Heart right ventricle (tissue), 16 donors: ENCODE results near the gene CMTM1. TPM values are rescaled to one million over a fixed set of nuclear protein-coding genes. Genes with fewer than 3 reads are reported as not detected.

Source experiments
- ATAC-seq, 8 donors: fragments of 200-7000 bp; cut with Tn5 transposase; one replicate each; pipeline ENCODE4 v1.9.1; 2020; ENCODE audit warnings: mild to moderate bottlenecking in 8 of 8, moderate library complexity in 8 of 8, moderate number of reproducible peaks in 1 of 8
- DNase-seq, 2 donors: peaks; one replicate each; pipeline ENCODE4 v3.0.0-alpha.2; 2020
- H3K27ac ChIP-seq, 10 donors: fragments of 200-600 bp; sonication (generic) in 2 of 10; one replicate each; pipeline versions ENCODE4 v1.5.0 to v1.8.0; 2020 to 2022; ENCODE audit warnings: mild to moderate bottlenecking in 3 of 10
- H3K27me3 ChIP-seq, 7 donors: fragments of 200-600 bp; one replicate each; pipeline ENCODE4 v1.8.0; 2021 to 2022; ENCODE audit warnings: mild to moderate bottlenecking in 2 of 7
- H3K36me3 ChIP-seq, 9 donors: fragments of 200-600 bp; sonication (generic) in 1 of 9; one replicate each; pipeline versions ENCODE4 v1.5.0 to v1.8.0; 2020 to 2022; ENCODE audit warnings: mild to moderate bottlenecking in 2 of 9
- H3K4me1 ChIP-seq, 9 donors: fragments of 200-600 bp; sonication (generic) in 1 of 9; one replicate each; pipeline versions ENCODE4 v1.5.0 to v1.8.0; 2020 to 2022; ENCODE audit warnings: mild to moderate bottlenecking in 4 of 9
- H3K4me3 ChIP-seq, 10 donors: fragments of 200-600 bp; sonication (generic) in 2 of 10; one replicate each; pipeline versions ENCODE4 v1.5.0 to v1.8.0; 2020 to 2022; ENCODE audit warnings: mild to moderate bottlenecking in 7 of 10, moderate library complexity in 2 of 10
- H3K9me3 ChIP-seq, 11 donors: fragments of 200-600 bp in 10 of 11; sonication (generic) in 2 of 11; one replicate each; pipeline versions ENCODE4 v1.5.0 to v1.8.0; 2013 to 2022; ENCODE audit warnings: mild to moderate bottlenecking in 2 of 11, control low read depth in 1 of 11, moderate library complexity in 1 of 11
- CTCF ChIP-seq, 9 donors: fragments of 200-600 bp; sonication (generic) in 2 of 9; IDR thresholded peaks; one replicate each; pipeline versions ENCODE4 v1.5.0 to v1.8.0; 2021 to 2022; ENCODE audit warnings: antibody characterized with exemption in 9 of 9, mild to moderate bottlenecking in 5 of 9, moderate library complexity in 1 of 9
- WGBS, 2 donors: extraction: QIAGEN DNeasy Blood & Tissue Kit; methylation state at CpG; one replicate each; pipeline ENCODE4 v1.1.7; 2013; ENCODE audit warnings: inconsistent platforms in 1 of 2; 5-methylcytosine and 5-hydroxymethylcytosine counted together
- intact Hi-C, 10 donors: fragments of 100-400 bp; cut with DNase I; formaldehyde crosslinking; loops; one replicate each; pipeline versions ENCODE4 v1.11.1 to v1.14.2; 2022
- polyA plus RNA-seq, 2 donors: library from polyadenylated mRNA; stranded (reverse); fragments of 200-250 nt; gene quantifications; one replicate each; pipeline ENCODE4 v1.2.3, GENCODE V29; 2013
- total RNA-seq, 10 donors: library from RNA; stranded (reverse); fragmentation: NEBNext Ultra II Directional in 3 of 10; extraction: Animal tissue kit (Norgen Biotek cat#: 25700) in 3 of 10; gene quantifications; one replicate each; pipeline versions ENCODE4 v1.2.1 to v1.2.4, GENCODE V29; 2021 to 2023
- donor health status: Arrhythmogenic right ventricular cardiomyopathy.
- donor health status: ischemic (EF 13 %, LVEDD 7.1; RV severe dilation, severe dysfunction).
- donor health status: healthy with polysubstance abuse.
- donor health status: DM: no; HTN: yes; CAD: no.
- donor health status: DM: no; HTN: no; CAD: no.
- donor health status: ischemic (EF 25% LVEDD 6.9; RV normal size, moderate dysfunction).
- donor health status: ischemic (EF 25% LVEDD 5.7; RV mildly dilated, moderate dysfunction).
- donor health status: healthy.
- donor health status: DM: yes; HTN: yes; CAD: no.
- donor health status: Ischemic cardiomyopathy.
- donor health status: ischemic (EF 35%, LVEDD 5.7; RV mildly dilated, moderate dysfunction).
- donor health status: nonischemic (EF 11% LVEDD 7.7; RV severe dilation, severe dysfunction).
- donor health status: DM: yes; HTN: yes; CAD: no.
- donor health status: PGD.
- donor health status: ischemic (EF 29% LVEDD 5.4; RV normal size, mild dysfunction).
- donor health status: nonischemic (EF 23%, LVEDD 6.1; RV moderate dilation, normal function).

Gene CMTM1
- total and polyA plus RNA-seq, 12 donors, result 0.19 to 2.1 (median 0.95) TPM; not detected in 1

DNA sequence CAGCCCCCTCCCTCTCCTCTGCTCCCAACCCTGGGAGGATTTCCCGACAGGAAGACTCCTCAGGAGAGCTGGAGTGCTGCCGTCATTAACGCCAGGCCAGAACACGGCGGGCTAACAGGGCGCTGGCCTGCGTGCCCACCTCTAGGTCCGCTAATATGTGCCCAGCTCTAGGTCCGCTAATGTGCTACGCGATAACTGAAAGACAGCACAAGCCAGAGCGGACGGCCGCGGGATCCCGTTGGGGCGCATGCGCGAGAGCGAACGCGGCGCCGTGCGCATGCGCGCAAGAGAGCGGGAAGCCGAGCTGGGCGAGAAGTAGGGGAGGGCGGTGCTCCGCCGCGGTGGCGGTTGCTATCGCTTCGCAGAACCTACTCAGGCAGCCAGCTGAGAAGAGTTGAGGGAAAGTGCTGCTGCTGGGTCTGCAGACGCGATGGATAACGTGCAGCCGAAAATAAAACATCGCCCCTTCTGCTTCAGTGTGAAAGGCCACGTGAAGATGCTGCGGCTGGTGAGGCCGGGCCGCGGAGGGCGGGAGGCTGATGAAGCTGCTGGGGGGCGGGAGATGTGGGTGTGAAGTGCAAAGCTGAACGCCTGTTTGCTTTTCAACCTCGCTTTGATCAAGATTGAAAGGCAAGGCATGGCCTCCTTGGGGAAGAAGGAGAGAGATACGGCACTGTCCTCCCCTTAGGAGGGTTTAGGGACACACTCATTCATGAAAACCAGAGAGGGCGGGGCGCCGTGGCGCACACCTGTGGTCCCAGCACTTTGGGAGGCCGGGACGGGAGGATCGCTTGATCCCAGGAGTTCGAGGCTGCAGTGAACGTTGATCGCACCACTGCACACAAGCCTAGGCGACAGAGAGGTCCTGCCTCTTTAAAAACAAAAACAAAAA is 13.7 kb upstream of the CMTM1 start, which contains the start of gene CKLF:
CKLF (plus strand) TSS at position 291 of the 892 bp plus-strand sequence; CDS start at position 431, 140 bp downstream.
- DNase-seq (peak; percentile 88 to 92), ATAC-seq (peak; percentile 85 to 95 (median 89))
- peaks cover 5 to 77% (median 57%) of the 10 kb centered on the region in 9 donors for H3K4me1 ChIP-seq
- intact Hi-C loops, result loop anchor here in 6 of 10 donors (2.0 to 10.0 kb wide), 5 partner anchors 35 to 68 kb away; partner anchors contain the start of gene CMTM3 (in 1 of the 6)
- 6 to 9% methylated on average over 63 of the region's 63 CpGs for WGBS, 2 donors
- TF ChIP-seq CTCF (IDR thresholded peaks at IDR 0.05), result no peak
- H3K9me3 ChIP-seq, result no peaks in the 10 kb centered on the region
- peak within 1 kb of the TSS; percentile 33 to 89 (median 60) for H3K4me3 ChIP-seq
- H3K27ac ChIP-seq, result peak within 1 kb of the TSS; percentile 89 to 100 (median 96)
- H3K36me3 ChIP-seq, result peaks cover 0 to 12% (median 0%) of the 10 kb centered on the region in 9 donors
- H3K27me3 ChIP-seq, result no peaks in the 10 kb centered on the region

DNA sequence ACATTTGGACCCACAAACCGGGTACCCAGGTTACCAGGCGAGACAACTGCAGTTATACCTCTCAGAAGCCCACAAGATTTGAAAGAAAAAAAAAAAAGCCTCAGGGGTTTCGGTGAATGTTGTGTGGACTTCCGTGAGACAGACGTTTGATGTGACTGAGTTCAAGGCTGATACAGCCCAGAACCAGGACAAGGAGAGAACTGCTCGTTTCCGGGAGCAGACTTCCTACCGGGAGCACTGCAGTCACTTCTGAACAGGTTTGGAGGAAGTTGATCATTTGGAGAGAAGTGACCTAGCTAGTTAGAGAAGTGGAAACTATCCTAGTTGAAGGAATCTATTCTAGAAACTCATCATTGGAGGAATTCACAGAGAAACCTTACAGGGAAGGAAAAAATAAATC is 13.0 kb upstream of the CMTM1 start:
- intact Hi-C loops, result loop anchor here in 6 of 10 donors (2.0 to 10.0 kb wide), 5 partner anchors 36 to 68 kb away; partner anchors contain the start of gene CMTM3 (in 1 of the 6)
- H3K36me3 ChIP-seq, result peaks cover 0 to 15% (median 0%) of the 10 kb centered on the region in 9 donors
- H3K4me1 ChIP-seq, result peaks cover 5 to 75% (median 50%) of the 10 kb centered on the region in 9 donors
- H3K9me3 ChIP-seq, result no peaks in the 10 kb centered on the region
- 39% methylated on average over 8 of the region's 8 CpGs for WGBS, 2 donors
- no peaks in the 10 kb centered on the region for H3K27me3 ChIP-seq
- ATAC-seq (no peak), DNase-seq (no peak)
- TF ChIP-seq CTCF (IDR thresholded peaks at IDR 0.05), result no peak
- H3K27ac ChIP-seq, result peak overlapping the region in 5 of 10 donors; percentile 96 to 100 (median 99)
- H3K4me3 ChIP-seq, result peak overlapping the region in 9 of 10 donors; percentile 57 to 89 (median 60)

GRCh38 chr16:66554021-66554420 is 12.2 kb upstream of the CMTM1 start:
- WGBS, 2 donors, result 95 to 96% methylated on average over 3 of the region's 3 CpGs
- Histone ChIP-seq H3K4me3 (peak overlapping the region in 6 of 10 donors; percentile 58 to 89 (median 69)), H3K36me3 (peaks cover 0 to 23% (median 0%) of the 10 kb centered on the region in 9 donors), H3K27ac (peak overlapping the region in 1 of 10 donors; percentile 100), H3K9me3 (no peaks in the 10 kb centered on the region), H3K27me3 (no peaks in the 10 kb centered on the region), H3K4me1 (peaks cover 5 to 70% (median 42%) of the 10 kb centered on the region in 9 donors)
- TF ChIP-seq CTCF (IDR thresholded peaks at IDR 0.05), result no peak
- intact Hi-C loops, result loop anchor here in 5 of 10 donors (5.0 to 10.0 kb wide), 3 partner anchors 37 to 69 kb away; no protein-coding TSS in a partner anchor
- no peak for ATAC-seq
- DNase-seq, result no peak

DNA sequence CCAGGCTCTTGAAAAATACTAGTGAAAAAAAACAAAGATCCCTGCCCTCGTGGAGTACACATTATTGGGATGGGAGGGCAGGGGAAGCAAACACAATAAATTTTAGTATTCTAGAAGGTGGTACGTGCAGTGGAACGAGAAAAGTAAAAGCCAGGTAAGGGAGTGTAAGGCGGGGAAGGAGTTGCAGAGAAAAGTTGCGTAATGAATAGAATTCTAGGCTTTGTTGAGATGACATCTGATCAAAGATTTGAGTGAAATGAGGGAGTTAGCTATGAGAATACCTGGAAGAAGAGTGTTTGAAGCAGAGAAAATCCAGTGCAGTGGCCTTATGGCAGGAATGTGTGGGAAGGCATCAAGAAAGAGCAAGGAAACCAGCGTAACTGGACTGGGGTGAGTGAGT is 11.7 kb upstream of the CMTM1 start:
- TF ChIP-seq CTCF (IDR thresholded peaks at IDR 0.05), result no peak
- intact Hi-C loops, result loop anchor here in 5 of 10 donors (5.0 to 10.0 kb wide), 3 partner anchors 37 to 70 kb away; no protein-coding TSS in a partner anchor
- ATAC-seq, result no peak
- no peak for DNase-seq
- H3K4me1 ChIP-seq, result peaks cover 5 to 66% (median 38%) of the 10 kb centered on the region in 9 donors
- no peaks in the 10 kb centered on the region for H3K9me3 ChIP-seq
- peak overlapping the region in 1 of 10 donors; percentile 74 for H3K4me3 ChIP-seq
- H3K27ac ChIP-seq, result peak overlapping the region in 1 of 10 donors; percentile 100
- H3K27me3 ChIP-seq, result no peaks in the 10 kb centered on the region
- peaks cover 0 to 27% (median 0%) of the 10 kb centered on the region in 9 donors for H3K36me3 ChIP-seq
- 92 to 96% methylated on average over 6 of the region's 6 CpGs for WGBS, 2 donors
